Hematopoietic multipotent progenitor cell treated with erythropoietin and hydrocortisone succinate and interleukin-3 and kit ligand, for 8 days (in vitro differentiated cells): Measurements from ENCODE around the gene PRCP.
A peak's percentile ranks its signal among the peaks of the same experiment; 100 is the strongest.
"Not testable (repeated sequence)": the region's sequence is repeated elsewhere in the genome, so short reads cannot be mapped to it uniquely, and the experiment has no call there.

Experiments used
- DNase-seq: peaks from one replicate; pipeline ENCODE4 v3.0.0-alpha.2; 2015

Gene PRCP

DNA sequence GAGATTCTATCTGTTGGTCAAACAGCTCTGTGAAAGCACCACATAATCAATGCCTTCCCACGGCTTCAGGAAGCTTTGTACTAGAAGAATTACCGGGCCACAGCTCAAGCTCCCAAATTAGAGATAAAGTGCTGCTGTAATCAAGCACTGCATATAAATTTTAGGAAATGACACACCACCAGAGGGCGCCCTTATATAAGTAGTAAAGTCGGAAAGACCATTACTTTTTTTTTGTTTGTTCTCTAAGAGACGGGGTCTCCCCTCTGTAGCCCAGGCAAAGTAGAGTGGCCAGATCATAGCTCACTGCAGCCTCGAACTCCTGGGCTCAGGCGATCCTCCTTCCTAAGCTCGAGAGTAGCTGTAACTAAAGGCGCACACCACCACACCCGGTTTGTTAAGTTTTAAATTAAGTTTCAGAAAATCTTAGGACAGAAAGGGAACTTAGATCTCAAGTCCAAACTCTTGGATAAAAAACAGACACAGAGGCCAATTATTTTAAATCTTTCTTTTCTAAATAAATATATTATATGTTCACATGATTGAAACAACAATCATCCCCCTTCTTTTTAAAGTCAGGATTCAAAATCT lies 32.6 kb downstream of the PRCP start:
- DNase-seq, result peak; percentile 85

DNA sequence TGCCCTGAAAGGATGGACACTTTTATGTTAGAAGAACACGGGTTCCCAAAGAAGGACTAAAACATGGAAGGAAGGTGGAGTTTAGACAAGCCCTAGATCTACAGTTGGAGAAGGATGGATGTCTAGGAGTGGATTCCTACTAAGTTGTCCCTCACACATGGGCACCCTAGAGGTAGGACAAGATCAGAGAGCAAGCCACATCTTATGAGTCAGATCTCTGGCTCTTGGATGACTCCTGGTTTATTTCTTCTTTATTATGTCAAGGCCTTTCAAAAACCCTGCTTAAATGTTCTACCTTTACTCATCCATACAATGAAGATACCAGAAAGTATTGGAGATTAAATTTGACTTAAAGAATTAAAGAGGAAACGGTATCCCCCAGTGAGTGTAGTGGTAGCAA lies 34.4 kb downstream of the PRCP start:
- DNase-seq, result no peak

DNA sequence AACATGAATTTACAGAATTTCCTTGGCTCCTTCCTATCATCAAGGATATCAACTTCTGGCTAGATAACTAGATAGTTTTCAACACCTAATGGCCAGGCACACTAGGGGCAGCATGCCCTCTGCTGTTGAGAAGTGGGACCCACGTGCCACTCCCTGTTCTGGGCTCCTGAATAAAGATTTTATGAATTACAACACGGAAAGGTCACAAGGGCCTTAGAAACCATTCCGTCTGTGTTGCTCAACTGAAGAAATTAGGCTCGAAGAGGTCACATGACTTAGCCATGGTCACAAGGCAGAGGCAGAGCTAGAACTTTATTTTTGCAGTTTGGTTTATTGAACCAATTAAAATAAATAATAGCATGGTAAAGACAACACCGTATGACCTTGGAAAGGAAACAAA lies 36.0 kb downstream of the PRCP start:
- peak; percentile 73 for DNase-seq

DNA sequence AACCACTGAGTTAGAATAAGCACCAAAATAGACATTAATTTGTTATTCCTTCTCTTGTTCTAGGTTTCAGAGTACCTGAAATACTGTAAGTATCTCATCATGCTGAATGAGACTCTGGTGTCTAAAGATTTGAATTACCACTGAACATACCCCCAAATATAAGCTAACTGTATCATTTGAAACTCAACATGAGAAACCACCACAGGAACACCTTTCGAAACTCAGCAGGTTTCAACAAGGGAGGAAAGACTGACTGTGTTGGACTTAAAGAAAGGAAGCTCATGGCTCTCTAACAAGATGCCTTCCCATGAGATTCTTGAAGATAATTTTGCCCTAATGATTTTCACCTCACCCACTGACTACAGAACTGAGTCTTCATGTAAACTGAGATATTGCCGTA lies 37.0 kb downstream of the PRCP start:
- no peak for DNase-seq

DNA sequence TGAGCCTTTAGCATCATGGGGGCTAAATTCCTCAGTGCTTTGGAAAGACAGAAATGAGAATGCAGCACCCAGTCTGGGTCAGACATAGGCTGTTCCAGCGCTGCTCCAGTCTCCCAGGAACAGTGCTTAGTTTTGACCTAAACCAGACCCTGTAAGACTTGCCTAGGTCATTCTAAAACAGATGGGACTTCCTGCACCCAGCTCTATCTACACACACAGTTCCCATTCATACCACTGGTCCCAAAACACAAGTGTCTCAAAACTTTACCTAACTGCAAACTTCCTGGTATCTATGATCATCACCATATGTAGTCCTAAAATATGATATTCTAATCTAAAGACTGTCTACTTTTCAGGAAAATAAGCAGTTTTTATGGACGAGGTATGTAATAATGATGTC lies 37.9 kb downstream of the PRCP start:
- DNase-seq, result no peak

DNA sequence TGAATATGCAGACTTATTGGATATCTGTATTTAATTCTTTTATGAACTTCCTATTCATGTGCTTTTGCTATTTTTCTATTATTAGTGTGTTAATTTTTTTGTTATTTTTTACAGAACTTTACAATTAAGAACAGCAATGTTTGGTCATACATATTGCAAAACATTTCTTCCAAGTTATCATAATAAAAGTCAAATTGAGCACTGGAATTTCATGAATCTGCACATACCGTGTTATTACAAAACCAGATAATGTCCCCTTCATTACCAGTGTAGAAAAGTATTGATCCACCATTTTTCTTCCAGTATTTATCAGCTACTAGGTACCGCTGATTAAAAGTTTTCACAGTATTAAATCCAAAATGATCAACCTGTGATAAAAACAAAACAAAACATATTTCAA lies 40.5 kb downstream of the PRCP start:
- no peak for DNase-seq

DNA sequence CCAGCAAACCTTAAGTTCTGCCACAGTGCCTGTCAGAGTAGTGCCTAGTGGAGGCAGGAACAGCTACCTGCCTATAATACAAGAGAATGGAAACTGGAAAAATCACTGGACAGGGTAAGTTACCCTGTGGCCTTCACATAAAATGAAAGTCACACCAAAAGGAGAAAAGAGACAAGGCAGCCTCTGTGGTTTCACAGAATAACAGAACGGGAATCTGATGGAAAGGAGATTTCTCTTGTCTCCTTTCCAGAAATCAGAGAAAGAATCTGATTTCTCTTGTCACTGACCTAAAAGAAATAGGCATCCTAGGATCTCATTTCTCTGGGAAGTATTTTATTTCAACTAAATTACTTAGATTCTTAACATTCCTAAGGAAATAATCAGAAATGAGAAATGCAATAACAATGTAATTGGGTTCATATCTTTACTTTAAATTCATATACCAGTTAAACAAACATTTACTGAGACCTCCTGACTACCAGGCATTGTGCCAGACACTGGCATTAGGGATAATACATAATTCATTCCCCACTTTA lies 41.6 kb downstream of the PRCP start:
- DNase-seq, result no peak

DNA sequence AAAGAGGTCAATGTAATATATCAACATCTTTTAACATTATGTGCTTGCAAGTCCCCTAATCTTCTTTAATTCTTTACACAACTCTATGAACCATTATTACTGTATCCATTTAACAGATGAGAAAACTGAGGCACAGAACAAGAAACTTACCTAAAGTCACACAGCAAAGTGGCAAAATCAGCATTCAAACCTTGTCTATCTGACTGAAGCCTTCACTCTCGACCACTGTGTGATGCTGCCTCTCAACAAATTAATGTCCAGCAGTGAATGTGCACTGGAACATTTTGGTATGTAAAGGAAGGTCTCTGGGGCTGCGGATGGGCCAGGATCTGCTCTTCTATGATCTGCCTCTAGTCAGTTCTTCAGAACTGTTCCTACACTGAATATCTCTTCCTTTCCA lies 42.1 kb downstream of the PRCP start:
- no peak for DNase-seq

DNA sequence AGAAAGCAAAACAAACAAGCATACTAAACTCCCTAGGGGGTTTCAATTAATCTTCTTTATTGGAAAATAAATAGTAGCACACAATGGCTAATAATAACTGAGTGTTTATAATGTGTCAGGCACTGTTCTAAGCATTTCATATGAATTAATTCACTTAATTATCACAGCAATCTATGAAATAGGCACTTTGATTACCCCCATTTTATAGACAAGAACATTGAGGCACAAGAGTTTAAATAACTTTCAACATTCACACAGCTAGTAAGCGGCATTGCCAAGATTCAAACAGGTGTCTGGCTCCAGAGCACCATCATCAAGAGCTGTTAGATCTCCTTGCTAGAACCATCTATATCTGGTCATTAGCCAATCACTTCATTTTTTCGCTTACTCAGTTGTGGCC lies 43.1 kb downstream of the PRCP start:
- no peak for DNase-seq

DNA sequence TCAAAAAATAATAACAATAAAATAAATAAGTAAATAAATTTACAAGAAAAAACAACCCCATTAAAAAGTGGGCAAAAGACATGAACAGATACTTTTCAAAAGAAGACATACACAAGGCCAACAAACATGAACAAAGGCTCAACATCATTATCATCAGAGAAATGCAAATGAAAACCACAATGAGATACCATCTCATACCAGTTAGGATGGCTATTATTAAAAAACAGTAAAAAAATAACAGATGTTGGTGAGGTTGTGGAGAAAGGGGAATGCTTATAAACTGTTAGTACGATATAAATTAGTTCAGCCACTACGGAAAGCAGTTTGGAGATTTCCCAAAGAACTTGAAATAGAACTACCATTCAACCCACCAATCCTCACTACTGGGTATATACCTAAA lies 44.6 kb downstream of the PRCP start:
- DNase-seq, result no peak

DNA sequence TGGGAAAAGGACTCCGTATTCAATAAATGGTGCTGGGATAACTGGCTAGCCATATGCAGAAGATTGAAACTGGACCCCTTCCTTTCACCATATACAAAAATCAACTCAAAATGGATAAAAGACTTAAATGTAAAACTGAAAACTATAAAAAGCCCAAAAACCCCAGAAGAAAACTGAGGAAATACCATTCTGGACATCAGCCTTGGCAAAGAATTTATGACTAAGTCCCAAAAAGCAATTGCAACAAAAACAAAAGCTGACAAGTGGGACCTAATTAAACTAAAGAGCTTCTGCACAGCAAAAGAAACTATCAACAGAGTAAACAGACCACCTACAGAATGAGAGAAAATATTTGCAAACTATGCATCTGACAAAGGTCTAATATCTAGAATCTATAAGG lies 45.3 kb downstream of the PRCP start:
- not testable (repeated sequence) for DNase-seq

DNA sequence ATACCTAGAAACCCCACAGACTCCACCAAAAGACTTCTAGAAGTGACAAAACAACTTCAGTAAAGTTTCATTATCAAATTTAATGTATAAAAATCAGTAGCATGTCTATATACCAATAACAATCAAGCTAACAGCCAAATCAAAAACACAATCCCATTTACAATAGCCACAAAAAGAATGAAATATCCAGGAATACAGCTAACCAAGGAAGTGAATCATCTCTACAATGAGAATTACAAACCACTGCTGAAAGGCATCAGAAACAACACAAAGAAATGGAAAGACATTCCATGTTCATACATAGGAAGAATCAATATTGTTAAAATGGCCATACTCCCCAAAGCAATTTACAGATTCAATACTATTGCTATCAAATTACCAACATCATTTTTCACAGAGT lies 46.0 kb downstream of the PRCP start:
- no peak for DNase-seq

DNA sequence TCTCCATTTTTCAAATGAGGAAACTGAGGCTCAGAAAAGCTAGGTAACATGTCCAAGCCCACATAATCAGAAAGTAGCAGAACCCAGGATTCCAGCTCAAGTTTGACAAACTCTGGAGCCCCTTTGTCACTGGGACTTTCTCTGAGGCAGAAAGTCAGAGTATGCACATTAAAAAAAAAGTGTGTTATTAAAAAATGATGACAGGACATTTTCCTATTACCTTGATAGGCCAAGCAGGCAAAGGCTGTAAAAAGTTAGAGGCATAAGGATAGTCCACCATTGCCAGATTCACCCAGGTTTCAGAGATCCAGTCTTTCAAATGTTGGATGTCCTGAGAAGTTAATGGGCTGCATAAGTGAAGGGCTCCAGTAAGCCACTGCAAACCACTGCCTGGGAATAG lies 51.4 kb downstream of the PRCP start:
- DNase-seq, result no peak

DNA sequence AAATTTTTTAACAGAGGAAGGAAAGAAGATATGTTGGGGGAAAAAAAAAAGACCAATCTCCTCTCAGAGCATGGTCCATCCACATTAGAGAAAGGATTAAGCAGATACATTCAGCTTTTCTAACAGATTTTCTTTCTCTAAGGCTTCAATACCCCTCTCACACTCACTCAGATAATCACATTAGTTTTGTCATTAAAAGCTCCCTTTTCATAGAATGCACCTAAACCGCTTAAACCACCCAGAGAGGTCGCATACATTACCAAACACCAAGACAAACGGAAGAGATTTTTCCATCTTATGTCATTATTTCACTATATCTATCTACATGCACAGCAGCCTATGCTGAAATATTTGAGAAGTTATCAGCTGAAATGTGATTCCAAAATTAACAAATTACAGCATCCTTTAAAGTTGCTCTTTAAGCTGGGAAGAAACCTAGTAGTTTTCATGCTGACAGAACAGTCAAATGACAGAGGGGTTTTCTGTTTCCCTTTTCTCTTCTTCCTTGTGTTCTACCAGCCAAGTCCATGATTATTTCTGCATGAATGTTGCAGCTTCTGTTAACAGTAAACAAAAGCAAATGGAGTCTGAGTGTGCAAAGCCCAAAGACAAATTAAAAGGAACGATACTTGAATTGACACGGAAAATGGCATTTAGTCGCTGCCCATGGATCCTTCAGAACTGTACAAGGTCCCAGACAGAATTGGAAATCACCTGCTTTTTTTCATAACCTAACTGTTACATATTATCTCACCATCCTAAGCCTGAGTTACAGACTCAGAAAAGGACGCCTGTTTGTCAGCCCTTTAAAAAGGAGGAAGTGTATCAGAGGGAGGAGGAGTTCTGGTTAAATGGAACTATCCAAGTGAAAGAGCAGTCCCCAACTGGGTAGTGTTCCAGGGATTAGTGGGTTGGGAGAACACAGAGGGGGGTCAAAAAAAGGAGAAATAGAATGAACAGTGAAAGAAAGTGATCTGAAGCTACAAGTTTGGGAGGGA lies 54.6 kb downstream of the PRCP start:
- DNase-seq, result no peak

DNA sequence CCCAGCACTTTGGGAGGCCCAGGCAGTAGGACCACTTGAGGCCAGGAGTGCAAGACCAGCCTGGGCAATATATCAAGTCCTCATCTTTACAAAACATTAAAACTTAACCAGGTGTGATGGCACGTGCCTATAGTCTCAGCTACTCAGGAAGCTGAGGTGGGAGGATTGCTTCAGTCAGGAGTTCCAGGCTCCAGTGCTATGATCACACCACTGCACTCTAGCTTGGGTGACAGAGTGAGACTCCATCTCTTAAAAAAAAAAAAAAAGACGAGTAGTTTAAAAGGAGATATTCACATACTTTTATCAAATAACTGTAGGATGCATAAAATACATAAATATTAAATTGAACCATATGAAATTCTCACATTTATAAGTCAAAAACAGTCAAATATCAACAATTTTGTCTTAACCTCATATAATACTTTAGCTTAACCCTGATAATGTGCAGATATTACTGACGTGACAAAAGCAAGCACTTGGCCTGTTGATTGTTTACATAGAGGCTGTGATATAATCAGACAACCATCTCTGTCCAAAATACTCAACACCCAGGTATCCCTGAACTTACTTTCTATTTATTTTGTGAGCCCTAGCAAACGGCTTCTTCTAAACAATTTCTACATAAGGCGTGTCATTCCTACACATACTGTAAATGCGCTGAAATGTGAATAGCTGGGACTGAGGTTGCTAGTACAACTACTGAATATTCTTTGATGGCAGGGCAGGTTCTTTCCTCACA lies 57.0 kb downstream of the PRCP start:
- no peak for DNase-seq

DNA sequence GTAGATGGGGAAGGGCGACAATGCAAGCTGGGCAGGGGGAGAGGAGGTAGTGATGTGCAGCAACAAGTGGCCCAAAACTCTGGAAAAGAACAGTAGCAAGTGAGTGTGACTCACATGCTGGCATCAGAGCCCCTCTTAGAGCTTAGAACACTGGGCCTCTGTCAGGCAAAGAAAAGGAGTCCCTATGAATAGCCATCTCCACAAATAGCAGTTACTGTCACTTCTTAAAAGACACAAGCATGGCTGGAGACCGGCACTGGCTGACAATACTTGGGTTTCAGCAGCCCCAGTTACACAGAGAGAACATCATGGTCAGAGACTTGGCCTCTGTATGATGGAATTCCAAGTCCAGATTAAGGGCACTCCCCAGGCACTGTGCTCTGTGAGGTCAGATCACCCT lies 58.2 kb downstream of the PRCP start:
- DNase-seq, result no peak

DNA sequence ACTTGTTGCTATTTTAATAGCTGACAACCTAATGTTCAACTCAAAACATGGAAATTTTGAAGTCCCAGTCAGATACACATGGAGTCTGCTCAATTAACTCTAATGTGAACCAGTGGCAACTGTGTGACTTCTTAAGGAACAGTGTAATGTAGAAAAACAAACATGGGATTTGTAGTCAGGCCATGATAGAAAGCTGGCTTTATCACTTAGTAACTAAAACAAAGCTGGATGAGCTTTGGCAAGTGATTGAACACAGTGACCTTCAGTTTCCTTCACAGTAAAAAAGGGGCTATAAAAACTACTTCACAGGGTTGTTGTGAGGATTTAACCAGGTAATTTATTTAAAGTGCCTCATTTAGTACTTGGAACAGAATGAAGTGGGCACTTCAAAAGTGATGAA lies 62.6 kb downstream of the PRCP start:
- DNase-seq, result no peak

DNA sequence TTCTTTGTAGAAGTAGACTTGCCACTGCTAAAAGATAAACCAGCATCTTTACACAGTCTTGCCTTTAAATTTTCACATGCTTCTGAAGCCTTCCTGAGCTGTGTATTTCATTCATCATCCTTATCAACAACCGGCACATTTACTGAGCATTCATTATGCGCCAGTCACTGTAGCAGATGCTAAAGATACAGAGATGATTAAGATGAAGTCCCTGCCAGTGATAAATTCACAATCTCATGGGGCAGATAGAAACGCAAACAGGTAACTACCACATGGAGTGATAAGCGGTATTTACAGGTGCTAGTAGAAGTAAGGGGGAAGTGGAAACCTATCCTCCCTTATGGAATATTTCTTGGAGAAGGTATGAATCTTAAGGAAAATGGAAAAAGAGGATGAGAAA lies 67.2 kb downstream of the PRCP start:
- peak; percentile 54 for DNase-seq

DNA sequence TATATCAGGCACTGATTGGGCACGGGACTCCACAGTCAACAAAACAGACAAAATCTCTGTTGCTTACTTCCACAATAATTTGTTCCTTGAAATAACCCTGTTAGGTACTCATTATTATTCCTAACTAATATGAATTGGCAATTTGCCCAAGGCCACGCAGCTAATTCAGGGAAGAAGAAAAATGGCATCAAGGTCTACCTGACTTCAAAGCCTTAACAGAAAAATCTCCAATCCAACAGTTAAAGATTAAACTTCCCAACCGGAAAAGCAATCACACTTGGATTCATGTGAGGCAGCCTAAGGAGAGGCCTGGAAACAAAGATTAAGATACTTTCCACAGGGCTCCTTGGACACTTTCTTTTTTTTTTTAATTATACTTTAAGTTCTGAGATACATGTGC lies 68.9 kb downstream of the PRCP start:
- DNase-seq, result no peak

DNA sequence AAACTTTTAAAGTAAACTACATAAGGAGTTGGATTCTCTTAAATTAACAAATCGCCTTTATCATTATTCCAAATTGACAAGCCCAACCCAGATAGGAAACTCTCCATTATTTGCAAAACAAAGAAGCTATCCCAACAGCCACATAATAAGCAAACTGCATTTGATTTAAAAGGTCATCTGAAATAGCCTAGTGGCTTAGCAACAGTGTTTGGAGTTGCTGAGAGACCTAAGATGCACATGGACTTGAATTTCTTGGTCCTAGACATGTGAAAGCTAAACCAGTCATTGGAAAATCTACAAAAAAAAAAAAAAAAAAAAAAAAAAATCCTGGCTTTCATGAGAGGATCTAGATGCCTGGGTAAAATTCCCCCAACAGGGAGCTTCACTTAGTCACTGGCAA lies 69.5 kb downstream of the PRCP start:
- no peak for DNase-seq

DNA sequence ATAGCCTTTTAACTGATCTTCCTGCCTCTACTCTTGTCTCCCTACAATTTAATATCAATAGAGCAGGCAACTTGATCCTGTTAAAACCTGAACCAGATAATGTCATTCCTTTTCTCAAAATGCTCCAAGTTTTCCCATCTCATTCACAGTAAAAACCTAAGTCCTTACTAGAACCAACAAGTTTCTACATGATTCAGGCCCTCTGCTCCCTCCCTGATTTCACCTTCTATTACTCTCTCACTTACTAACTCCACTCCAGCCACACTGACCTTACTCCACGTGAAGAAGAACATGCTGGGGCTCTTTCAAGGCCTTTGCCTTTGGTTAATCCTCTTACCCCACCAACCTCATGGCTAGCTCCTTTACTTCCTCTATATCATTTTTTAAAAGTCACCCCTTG lies 71.1 kb downstream of the PRCP start:
- no peak for DNase-seq

DNA sequence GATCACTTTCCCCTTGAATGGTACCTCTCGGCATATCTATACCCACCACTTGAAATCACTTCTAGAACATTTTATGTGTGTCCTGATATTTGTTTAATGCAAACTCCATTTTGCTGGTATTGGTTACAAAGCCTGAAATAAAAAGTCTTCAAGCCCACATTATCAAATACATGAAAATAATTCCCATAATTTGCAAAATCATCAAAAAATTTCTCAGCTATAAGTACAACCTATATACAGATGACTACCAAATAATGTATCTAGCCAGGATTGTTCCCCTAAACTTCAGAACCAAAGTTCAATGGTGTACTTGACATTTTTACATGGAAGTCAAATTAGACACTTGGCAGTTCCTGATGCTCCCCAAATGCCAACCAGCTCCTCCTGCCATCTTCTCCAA lies 71.8 kb downstream of the PRCP start:
- no peak for DNase-seq

DNA sequence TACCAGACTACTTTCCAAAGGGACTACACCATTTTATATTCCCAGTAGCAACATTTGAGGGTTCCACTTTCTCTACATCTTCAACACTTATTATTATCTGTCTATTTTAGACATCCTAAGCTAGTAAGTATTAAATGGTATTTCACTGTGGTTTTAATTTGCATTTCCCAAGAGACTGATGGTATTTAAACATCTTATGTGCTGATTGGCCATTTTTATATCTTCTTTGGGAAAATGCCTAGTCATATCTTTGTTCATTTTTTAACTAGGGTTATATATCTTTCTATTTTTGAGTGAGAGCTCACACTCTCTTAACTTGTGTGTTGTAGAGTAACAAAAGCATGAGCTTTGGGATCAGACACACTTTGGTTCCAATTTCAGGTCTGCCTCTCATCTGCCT lies 73.7 kb downstream of the PRCP start:
- DNase-seq, result no peak
